ENCODE measurements around the gene TPBGL. TPM values are rescaled to one million over a fixed set of nuclear protein-coding genes. Genes with fewer than 3 reads are reported as not detected.

TPBGL gene
- total RNA-seq, 1 donor, result 0.10 TPM

DNA sequence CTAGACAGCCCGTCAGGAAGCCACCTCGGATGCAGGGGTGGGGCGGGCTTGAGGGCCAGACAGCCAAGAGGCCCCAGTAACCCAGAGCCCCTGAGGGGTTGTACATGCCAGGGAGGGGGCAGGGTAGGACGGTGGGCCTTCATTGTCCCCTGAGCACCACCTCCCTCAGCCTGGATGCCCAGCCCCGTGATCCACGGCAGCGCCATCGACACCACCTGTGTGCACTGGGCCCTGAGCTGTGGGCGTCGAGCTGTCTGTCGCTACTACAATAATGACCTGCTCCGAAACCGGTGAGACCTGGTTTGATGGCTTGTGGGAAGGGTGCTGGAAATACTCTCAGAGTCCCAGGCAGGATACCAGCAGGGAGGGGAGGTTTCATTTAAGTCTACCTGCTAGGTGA is 37.4 kb upstream of the TPBGL start:
- no peaks in the 10 kb centered on the region for H3K4me1 ChIP-seq (ENCODE audit: insufficient read depth, low read length)
- H3K4me3 ChIP-seq (ENCODE audit: low read length), result no peak overlapping the region
- H3K27me3 ChIP-seq (ENCODE audit: insufficient read depth, low read length), result no peaks in the 10 kb centered on the region
- H3K9me3 ChIP-seq (ENCODE audit: low read depth, low read length), result no peaks in the 10 kb centered on the region

GRCh38 chr11:75203641-75204011 is 36.9 kb upstream of the TPBGL start:
- no peaks in the 10 kb centered on the region for H3K9me3 ChIP-seq (ENCODE audit: low read depth, low read length)
- no peaks in the 10 kb centered on the region for H3K27me3 ChIP-seq (ENCODE audit: insufficient read depth, low read length)
- H3K4me1 ChIP-seq (ENCODE audit: insufficient read depth, low read length), result no peaks in the 10 kb centered on the region
- no peak overlapping the region for H3K4me3 ChIP-seq (ENCODE audit: low read length)

- Histone ChIP-seq H3K4me3 (ENCODE audit: low read length) (no peak overlapping the region), H3K4me1 (ENCODE audit: insufficient read depth, low read length) (no peaks in the 10 kb centered on the region), H3K9me3 (ENCODE audit: low read depth, low read length) (no peaks in the 10 kb centered on the region), H3K27me3 (ENCODE audit: insufficient read depth, low read length) (no peaks in the 10 kb centered on the region)
These were observed 36.4 kb upstream of the TPBGL start for GRCh38 chr11:75204012-75204674.

GRCh38 chr11:75204685-75205563 is 35.6 kb upstream of the TPBGL start:
- H3K27me3 ChIP-seq (ENCODE audit: insufficient read depth, low read length), result no peaks in the 10 kb centered on the region
- no peaks in the 10 kb centered on the region for H3K4me1 ChIP-seq (ENCODE audit: insufficient read depth, low read length)
- no peak overlapping the region for H3K4me3 ChIP-seq (ENCODE audit: low read length)
- no peaks in the 10 kb centered on the region for H3K9me3 ChIP-seq (ENCODE audit: low read depth, low read length)

GRCh38 chr11:75205564-75206020 is 35.0 kb upstream of the TPBGL start:
- Histone ChIP-seq H3K27me3 (ENCODE audit: insufficient read depth, low read length) (no peaks in the 10 kb centered on the region), H3K4me1 (ENCODE audit: insufficient read depth, low read length) (no peaks in the 10 kb centered on the region), H3K9me3 (ENCODE audit: low read depth, low read length) (no peaks in the 10 kb centered on the region), H3K4me3 (ENCODE audit: low read length) (no peak overlapping the region)

DNA sequence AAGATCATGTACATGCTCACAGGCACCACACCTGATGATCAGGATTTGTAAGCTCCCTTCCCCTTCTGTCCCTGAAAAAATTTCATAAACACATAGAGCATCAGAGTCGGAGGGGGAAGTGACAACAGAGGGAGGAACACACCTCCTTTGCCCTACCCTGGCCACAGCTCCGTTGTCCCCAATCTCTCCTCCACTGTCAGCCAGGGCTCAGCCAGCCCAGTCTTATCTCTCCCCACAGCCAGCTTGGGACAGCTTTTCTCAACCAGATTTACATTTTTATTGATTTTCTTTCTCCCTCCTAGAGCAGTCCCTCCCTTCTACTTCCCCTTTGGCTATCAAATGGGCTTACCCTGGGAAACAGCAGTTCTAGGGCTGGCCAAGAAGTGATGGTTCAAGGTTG is 32.1 kb upstream of the TPBGL start:
- Histone ChIP-seq H3K27me3 (ENCODE audit: insufficient read depth, low read length) (no peaks in the 10 kb centered on the region), H3K4me3 (ENCODE audit: low read length) (no peak overlapping the region), H3K4me1 (ENCODE audit: insufficient read depth, low read length) (no peaks in the 10 kb centered on the region), H3K9me3 (ENCODE audit: low read depth, low read length) (no peaks in the 10 kb centered on the region)

GRCh38 chr11:75212411-75212810 is 28.2 kb upstream of the TPBGL start:
- Histone ChIP-seq H3K4me3 (ENCODE audit: low read length) (no peak overlapping the region), H3K4me1 (ENCODE audit: insufficient read depth, low read length) (no peaks in the 10 kb centered on the region), H3K27me3 (ENCODE audit: insufficient read depth, low read length) (no peaks in the 10 kb centered on the region), H3K9me3 (ENCODE audit: low read depth, low read length) (no peaks in the 10 kb centered on the region)

DNA sequence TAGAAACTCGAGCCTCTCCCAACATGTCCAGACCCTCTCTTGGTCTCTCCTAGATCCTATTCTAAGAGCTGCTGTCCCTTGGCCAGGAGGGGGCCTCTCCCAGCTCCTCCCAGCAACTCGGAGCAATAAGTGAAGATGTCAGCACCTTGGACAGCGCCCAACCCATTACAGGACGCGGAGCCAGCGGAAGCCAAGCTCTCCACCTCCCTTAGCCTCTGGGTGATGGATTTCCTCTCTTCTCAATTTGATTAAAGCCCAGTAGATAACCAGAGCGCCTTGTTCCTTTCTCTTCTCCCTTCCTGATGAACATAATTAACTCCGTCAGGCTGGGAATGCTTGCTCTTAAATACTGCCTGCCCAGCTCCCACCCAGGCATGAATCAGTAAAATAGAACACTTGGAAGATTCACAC is 26.2 kb upstream of the TPBGL start:
- H3K4me1 ChIP-seq (ENCODE audit: insufficient read depth, low read length), result no peaks in the 10 kb centered on the region
- no peaks in the 10 kb centered on the region for H3K27me3 ChIP-seq (ENCODE audit: insufficient read depth, low read length)
- no peaks in the 10 kb centered on the region for H3K9me3 ChIP-seq (ENCODE audit: low read depth, low read length)
- no peak overlapping the region for H3K4me3 ChIP-seq (ENCODE audit: low read length)

DNA sequence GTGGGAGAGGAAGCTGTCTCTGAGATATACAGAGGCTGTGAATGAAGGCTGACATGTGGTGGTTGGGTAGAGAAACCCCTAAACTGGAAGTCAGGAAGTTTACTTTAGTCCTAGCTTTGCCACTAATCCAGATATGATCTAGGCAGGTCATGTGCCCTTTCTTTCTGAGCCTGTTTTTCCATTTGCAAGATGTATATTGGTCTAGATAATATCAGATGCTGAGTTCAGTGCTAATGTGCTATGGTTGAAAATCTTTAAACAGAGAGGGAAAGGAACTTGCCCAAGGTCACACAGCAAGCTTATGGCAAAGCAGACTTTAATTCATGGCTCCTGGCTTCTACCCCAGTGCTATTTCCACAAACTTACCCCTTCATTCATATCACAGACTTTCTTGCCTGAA is 25.7 kb upstream of the TPBGL start:
- no peaks in the 10 kb centered on the region for H3K9me3 ChIP-seq (ENCODE audit: low read depth, low read length)
- H3K4me1 ChIP-seq (ENCODE audit: insufficient read depth, low read length), result no peaks in the 10 kb centered on the region
- no peak overlapping the region for H3K4me3 ChIP-seq (ENCODE audit: low read length)
- H3K27me3 ChIP-seq (ENCODE audit: insufficient read depth, low read length), result no peaks in the 10 kb centered on the region

GRCh38 chr11:75219869-75220268 is 20.7 kb upstream of the TPBGL start:
- Histone ChIP-seq H3K4me1 (ENCODE audit: insufficient read depth, low read length) (no peaks in the 10 kb centered on the region), H3K4me3 (ENCODE audit: low read length) (no peak overlapping the region), H3K9me3 (ENCODE audit: low read depth, low read length) (no peaks in the 10 kb centered on the region), H3K27me3 (ENCODE audit: insufficient read depth, low read length) (no peaks in the 10 kb centered on the region)

DNA sequence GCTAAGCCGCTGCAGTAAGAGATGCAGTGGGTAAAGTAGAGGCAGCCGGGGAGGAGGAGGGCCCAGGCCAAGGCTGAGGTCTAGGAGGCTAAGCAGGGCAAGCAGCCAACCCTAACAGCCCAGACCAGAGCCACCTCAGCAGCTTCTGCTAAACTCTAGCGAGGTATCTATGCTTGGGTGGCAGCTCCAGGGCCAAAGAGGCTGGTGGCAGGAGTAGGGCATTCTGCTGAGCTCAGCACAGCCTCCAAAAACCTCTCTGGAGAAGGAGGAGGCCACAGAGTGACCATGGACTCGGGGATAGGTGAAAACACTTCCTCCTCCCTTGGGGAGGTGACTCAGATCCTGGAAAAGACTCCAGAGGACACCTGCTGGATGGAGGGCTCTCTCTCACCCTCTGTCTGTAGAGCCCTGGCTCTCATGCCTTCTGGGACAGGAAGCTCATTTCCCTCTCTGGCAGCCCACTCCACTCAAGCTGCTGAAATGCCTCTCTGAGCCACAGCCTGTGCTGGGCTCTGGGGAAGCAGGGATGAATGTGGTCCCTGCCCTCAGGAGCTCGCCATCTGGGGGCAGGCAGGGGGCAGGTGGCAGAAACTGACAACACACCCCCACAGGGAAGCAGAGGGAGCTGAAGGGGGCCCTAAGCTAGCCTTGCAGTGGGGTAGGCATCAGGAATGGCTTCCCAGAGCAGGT is 16.5 kb upstream of the TPBGL start:
- Histone ChIP-seq H3K27me3 (ENCODE audit: insufficient read depth, low read length) (no peaks in the 10 kb centered on the region), H3K9me3 (ENCODE audit: low read depth, low read length) (no peaks in the 10 kb centered on the region), H3K4me3 (ENCODE audit: low read length) (no peak overlapping the region), H3K4me1 (ENCODE audit: insufficient read depth, low read length) (no peaks in the 10 kb centered on the region)

DNA sequence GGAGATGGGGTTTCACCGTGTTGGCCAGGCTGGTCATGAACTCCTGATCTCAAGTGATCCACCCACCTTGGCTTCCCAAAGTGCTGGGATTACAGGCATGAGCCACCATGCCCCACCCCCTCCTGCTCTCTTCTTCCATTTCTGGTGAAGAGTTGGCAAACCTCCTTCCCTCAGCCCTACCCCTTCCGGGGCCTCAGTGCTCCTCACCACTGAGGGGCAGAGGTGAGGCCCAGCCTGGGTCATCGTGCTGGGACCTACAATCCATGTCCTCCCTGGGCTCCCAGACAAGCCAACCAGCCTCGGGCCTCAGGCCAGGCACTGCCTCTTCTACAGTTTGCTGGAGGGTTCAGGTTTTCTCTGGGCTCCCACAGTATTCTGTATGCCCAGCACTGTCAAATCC is 14.8 kb upstream of the TPBGL start:
- H3K27me3 ChIP-seq (ENCODE audit: insufficient read depth, low read length), result no peaks in the 10 kb centered on the region
- no peaks in the 10 kb centered on the region for H3K4me1 ChIP-seq (ENCODE audit: insufficient read depth, low read length)
- no peaks in the 10 kb centered on the region for H3K9me3 ChIP-seq (ENCODE audit: low read depth, low read length)
- H3K4me3 ChIP-seq (ENCODE audit: low read length), result no peak overlapping the region

GRCh38 chr11:75229466-75229865 is 11.1 kb upstream of the TPBGL start:
- Histone ChIP-seq H3K9me3 (ENCODE audit: low read depth, low read length) (no peaks in the 10 kb centered on the region), H3K4me1 (ENCODE audit: insufficient read depth, low read length) (no peaks in the 10 kb centered on the region), H3K27me3 (ENCODE audit: insufficient read depth, low read length) (no peaks in the 10 kb centered on the region), H3K4me3 (ENCODE audit: low read length) (no peak overlapping the region)

GRCh38 chr11:75230621-75231020 is 10.0 kb upstream of the TPBGL start:
- no peaks in the 10 kb centered on the region for H3K27me3 ChIP-seq (ENCODE audit: insufficient read depth, low read length)
- H3K9me3 ChIP-seq (ENCODE audit: low read depth, low read length), result no peaks in the 10 kb centered on the region
- no peaks in the 10 kb centered on the region for H3K4me1 ChIP-seq (ENCODE audit: insufficient read depth, low read length)
- H3K4me3 ChIP-seq (ENCODE audit: low read length), result no peak overlapping the region

- H3K9me3 ChIP-seq (ENCODE audit: low read depth, low read length), result no peaks in the 10 kb centered on the region
- H3K4me1 ChIP-seq (ENCODE audit: insufficient read depth, low read length), result no peaks in the 10 kb centered on the region
- H3K4me3 ChIP-seq (ENCODE audit: low read length), result no peak overlapping the region
- no peaks in the 10 kb centered on the region for H3K27me3 ChIP-seq (ENCODE audit: insufficient read depth, low read length)
These were observed 6.8 kb upstream of the TPBGL start for GRCh38 chr11:75233754-75234172.

Measured in mononuclear cell (primary cell).